Gastrocnemius medialis (tissue), 4 donors: ENCODE data around the gene PPFIBP2.
A peak's percentile ranks its signal among the peaks of the same experiment; 100 is the strongest.

Experiments
- CTCF ChIP-seq, 5 experiments: fragments of 450-650 bp in 3 of 5; fragments of 200-600 bp in 2 of 5; sonication (generic) in 2 of 5; IDR thresholded peaks in 4 of 5; conservative IDR thresholded peaks in 1 of 5; 1 replicate in 4 of 5; 2 replicates in 1 of 5; pipeline ENCODE4 v1.5.1; 2016 to 2019; ENCODE audit warnings: antibody characterized with exemption in 5 of 5, mild to moderate bottlenecking in 3 of 5, moderate library complexity in 3 of 5
- POLR2A ChIP-seq, 2 donors: fragments of 450-650 bp; IDR thresholded peaks; one replicate each; pipeline ENCODE4 v1.6.1; 2017; ENCODE audit warnings: antibody characterized with exemption in 2 of 2, mild to moderate bottlenecking in 2 of 2, moderate library complexity in 2 of 2

GRCh38 chr11:7512525-7513233 lies 1.1 kb upstream of the PPFIBP2 start:
- TF ChIP-seq CTCF (IDR thresholded peaks at IDR 0.05 in 4 of 5, conservative IDR thresholded peaks at IDR 0.05 in 1 of 5) = peak in 1 of 5 experiments; percentile 31
- TF ChIP-seq POLR2A (IDR thresholded peaks at IDR 0.05) = peak; percentile 26 to 41
